HuH-7.5 (cell line): Measurements from ENCODE around the gene GHR.
"Not testable (repeated sequence)": the region's sequence is repeated elsewhere in the genome, so short reads cannot be mapped to it uniquely, and the experiment has no call there.

Experiments used
- DNase-seq: peaks from one replicate; pipeline ENCODE4 v3.0.0; 2011; ENCODE audit warnings: low spot score

The GHR gene

GRCh38 chr5:42718591-42718990 is 295.4 kb downstream of the GHR start:
- DNase-seq = no peak

DNA sequence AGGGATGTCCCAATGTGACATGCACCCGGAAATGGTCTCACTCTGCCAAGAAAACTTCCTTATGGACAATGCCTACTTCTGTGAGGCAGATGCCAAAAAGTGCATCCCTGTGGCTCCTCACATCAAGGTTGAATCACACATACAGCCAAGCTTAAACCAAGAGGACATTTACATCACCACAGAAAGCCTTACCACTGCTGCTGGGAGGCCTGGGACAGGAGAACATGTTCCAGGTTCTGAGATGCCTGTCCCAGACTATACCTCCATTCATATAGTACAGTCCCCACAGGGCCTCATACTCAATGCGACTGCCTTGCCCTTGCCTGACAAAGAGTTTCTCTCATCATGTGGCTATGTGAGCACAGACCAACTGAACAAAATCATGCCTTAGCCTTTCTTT is 295.8 kb downstream of the GHR start:
- DNase-seq = no peak

GRCh38 chr5:42720251-42720650 is 297.0 kb downstream of the GHR start:
- DNase-seq = no peak

- no peak for DNase-seq
Measured at GRCh38 chr5:42721484-42721883, 298.2 kb downstream of the GHR start.

GRCh38 chr5:42734531-42735058 is 311.4 kb downstream of the GHR start:
- not testable (repeated sequence) for DNase-seq

GRCh38 chr5:42740920-42741319 is 317.7 kb downstream of the GHR start:
- DNase-seq = no peak

DNA sequence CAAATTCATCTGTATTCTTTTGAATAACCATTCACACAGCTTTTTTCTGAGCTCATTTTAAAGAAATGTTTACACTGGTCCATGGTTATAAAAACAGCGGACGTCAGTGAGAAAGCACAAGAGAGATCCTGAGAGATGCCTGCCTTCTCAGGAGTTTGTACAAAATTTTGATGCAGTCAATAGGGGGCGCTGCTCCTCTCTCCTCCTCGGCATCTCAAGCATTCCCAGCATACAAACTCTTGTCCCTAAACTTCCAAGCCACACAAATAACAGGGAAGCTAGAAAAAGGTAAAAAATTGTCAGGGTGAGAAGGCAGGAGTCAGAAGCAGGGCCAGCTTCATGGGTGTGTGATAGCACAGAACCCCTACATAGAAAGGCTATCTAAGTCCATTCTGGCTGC is 322.2 kb downstream of the GHR start:
- no peak for DNase-seq

DNA sequence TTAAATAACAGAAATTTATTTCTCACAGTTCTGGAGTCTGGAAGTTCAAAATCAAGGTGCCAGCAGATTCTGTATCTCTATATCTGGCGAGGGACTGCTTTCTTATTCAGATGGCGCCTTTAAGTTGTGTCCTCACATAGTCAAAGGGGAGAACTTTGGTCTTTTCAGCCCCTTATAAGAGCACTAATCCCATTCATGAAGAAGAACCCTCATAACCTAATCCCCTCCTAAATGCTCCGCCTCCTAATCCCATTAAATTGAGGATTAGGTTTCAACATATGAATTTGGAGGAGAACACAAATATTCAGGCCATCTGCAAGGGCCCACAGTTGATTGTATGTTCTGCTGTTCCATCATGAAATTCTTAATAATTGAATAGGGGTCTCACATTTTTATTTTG is 322.6 kb downstream of the GHR start:
- no peak for DNase-seq

- no peak for DNase-seq
Measured at GRCh38 chr5:42749020-42749419, 325.8 kb downstream of the GHR start.

DNA sequence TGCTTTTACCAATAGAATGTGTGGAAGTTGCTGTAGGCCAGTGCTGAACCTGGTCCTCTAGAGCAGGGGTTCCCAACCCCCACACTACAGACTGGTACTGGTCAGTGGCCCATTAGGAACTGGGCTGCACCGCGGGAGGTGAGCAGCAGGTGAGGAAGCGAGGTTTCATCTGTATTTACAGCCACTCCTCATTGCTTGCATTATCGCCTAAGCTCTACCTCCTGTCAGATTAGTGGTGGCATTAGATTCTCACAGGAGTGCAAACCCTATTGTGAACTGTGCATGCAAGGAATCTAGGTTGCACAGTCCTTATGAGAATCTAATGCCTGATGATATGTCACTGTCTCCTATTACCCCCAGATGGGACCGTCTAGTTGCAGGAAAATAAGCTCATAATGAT is 327.3 kb downstream of the GHR start:
- no peak for DNase-seq

DNA sequence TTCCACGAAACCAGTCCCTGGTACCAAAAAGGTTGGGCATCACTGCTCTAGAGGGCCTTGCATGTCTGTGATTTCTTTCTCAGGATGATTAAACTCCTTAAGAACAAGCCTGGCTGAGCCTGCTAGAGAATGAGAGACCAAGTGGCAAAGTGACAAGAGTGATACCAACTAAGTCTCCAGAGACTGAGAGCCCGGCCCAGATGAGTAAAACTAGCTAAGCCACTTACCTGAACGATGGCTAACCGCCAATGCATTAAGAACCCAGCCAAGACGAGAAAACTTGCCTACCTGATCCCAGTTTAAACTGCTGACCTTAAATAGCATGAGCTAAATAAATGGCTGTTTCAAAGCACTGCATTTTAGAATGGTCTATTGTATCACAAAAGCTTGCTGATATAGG is 327.8 kb downstream of the GHR start:
- DNase-seq = no peak

GRCh38 chr5:42753099-42753498 is 329.9 kb downstream of the GHR start:
- no peak for DNase-seq

DNA sequence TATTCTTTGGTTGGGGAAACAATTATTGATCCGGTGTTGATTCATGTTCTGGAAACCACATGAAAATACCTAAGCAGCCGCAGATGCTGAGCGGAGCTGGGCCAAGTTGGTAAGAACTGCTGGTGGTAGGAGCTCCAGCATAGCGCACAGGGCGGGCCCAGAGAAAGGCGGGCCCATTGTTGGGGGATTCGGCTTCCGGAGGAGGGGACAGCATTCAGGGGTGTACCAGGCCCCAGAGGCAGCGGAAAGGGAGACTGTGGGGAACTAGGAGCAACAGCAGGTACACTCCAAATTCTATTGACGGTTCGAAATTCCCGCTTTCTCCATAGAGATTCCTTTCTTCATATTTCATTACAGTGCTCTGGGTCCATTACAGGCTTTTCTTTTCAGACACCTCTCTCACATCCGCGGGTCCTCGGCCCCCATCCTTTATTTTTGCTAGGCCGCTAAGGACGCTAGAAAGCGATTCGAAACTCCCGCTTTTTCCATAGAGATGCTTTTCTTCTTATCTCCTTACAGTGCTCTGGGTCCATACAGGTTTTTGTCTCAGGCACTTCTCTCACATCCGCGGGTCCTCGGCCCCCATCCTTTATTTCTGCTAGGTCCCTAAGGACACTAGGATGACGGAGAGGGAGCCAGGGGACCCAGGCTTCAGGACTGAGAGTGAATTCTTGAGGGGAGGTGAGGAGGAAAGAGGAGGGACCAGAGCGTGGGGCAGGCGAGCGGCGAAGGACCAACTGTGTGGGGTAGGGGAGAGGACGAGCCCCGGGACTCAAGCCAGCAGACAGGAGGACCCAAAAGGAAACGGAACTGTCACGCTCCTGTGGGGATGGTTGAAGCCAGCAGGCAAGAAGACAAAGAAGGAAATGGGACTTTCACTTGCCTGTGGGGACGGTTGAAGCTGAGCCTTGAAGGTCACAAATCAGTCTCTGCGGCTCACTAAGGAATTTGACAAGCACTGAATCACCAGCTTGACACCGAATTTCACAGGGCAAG is 333.7 kb downstream of the GHR start, which contains the start of gene CCDC152:
CCDC152 (plus strand) TSS at position 213 of the 996 bp plus-strand sequence. CDS start 2,304 bp downstream, outside the sequence.
- DNase-seq = no peak

GRCh38 chr5:42759456-42759855 is 336.2 kb downstream of the GHR start:
- DNase-seq = no peak

DNA sequence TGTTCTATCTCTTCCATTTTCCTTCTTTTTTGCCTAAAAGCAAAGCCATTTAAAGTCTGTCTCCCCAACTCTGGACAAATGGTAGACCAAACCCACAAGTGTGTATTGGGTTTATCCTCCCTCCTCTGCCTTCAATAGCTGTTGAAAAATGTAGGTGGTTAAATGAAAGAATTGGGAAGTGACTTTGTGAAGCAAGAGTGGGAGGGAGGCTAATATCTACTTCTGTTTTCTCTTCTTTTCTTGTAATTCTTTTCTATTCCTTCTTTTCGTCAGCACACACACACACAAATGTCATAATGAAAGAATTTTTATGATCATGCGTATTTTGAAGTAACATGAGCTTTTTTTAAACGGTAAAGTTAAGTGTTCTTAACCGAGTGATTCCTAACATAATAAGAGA is 337.2 kb downstream of the GHR start:
- DNase-seq = no peak

DNA sequence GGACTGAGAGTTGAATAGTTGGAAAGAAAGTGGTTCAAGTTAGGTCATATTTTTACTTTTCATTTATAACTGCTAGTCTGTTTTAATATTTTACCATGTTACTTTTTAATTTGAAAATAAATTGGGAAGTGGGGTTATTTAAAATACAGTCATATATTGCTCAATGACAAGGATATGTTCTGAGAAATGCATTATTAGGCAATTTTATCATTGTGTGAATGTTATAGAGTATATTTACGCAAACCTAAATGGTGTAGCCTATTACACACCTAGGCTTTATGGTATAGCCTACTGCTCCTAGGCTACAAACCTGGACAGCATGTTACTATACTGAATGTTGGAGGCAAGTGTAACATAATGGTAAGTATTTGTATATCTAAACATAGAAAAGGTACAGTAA is 338.6 kb downstream of the GHR start:
- no peak for DNase-seq

GRCh38 chr5:42767491-42768105 is 344.4 kb downstream of the GHR start:
- no peak for DNase-seq

DNA sequence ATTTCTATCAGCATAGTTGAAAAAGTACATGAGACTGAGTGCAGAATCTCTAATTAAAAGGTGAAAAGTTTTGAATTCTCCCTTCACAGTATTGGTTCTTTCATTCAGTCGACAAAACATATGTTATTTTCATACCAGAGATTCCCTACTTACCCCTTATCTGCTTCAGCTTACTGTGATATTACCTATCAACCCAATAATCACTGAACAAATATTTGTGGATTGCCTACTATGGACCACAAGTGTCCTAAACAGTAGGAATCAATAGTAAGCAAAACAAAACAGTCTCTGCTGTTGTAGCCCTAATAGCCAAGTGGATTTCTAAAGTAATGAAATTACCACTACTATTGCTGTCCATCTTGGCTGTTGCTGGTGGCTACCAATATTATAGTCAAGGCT is 344.9 kb downstream of the GHR start:
- DNase-seq = no peak

- no peak for DNase-seq
Measured at GRCh38 chr5:42770003-42770402, 346.8 kb downstream of the GHR start.
